ENCODE measurements around the gene ROR1. TPM values are rescaled to one million over a fixed set of nuclear protein-coding genes. Genes with fewer than 3 reads are reported as not detected.

Gene ROR1
- total and polyA plus RNA-seq, 2 donors (not counting 3 experiments of a cell fraction or from before 2014, with no cell fraction given) = 2.6 to 3.5 TPM

DNA sequence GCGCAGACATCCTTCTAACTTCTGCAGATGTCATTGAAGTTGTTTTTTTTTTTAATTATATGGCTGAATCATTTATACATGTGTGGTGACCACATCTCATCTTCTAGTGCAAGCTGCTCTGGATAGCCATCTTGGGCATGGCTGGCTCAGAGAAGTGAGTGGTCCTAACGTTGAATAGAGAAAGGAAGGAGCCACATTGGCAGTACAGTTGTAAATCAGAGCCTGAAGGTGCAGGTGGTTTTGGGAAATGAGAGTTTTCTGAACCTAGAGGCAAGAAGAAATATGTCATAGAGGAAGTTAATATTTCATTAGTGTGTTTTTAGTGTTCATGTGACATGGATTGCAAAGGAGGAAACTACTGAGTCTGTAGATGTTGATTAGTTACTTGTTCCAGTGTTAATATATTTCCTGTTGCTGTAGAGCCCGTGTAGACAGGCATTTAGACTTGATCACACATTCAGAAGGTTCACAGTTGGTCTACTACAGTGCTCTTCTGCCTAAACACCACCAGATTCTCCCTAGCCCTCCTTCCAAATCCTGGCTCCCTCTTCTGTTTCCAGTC, 163.7 kb downstream of the ROR1 start:
- H3K9ac ChIP-seq (replicated peaks; ENCODE audit: extremely low read depth, insufficient read depth, low read length) = no peak overlapping the region
- DNase-seq (ENCODE audit: low read depth, low spot score) = no peak
- dilution Hi-C loops (cut with MboI; ENCODE audit: extremely low pct_ligation_motif_present, low sequenced_read_pairs) = no loop called here
- no peaks in the 10 kb centered on the region for H3K9me3 ChIP-seq (replicated peaks; ENCODE audit: control insufficient read depth, insufficient read depth, low read length)
- no peaks in the 10 kb centered on the region for H3K9me1 ChIP-seq (replicated peaks; ENCODE audit: control insufficient read depth, extremely low read depth, insufficient read depth, low read length)
- BruUV-seq (replicated peaks) = no TSS peak
- TF ChIP-seq EZH2 (IDR thresholded peaks at IDR 0.05; ENCODE audit: borderline replicate concordance, low read depth, low read length, severe bottlenecking) (no peak), POLR2AphosphoS5 (IDR thresholded peaks at IDR 0.05; ENCODE audit: insufficient read depth, low read depth, low read length) (no peak), GATA2 (IDR thresholded peaks at IDR 0.05; ENCODE audit: insufficient read depth, insufficient read length, low read depth, low read length) (no peak), CTCF (IDR thresholded peaks at IDR 0.05; ENCODE audit: extremely low read depth in 1 of 2, insufficient read depth in 1 of 2, low read depth in 1 of 2, low read length in 2 of 2) (no peak), POLR2A (IDR thresholded peaks at IDR 0.05; ENCODE audit: low read depth, low read length) (no peak)
- TF ChIP-seq, protein P1, sequence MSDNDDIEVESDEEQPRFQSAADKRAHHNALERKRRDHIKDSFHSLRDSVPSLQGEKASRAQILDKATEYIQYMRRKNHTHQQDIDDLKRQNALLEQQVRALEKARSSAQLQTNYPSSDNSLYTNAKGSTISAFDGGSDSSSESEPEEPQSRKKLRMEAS (IDR thresholded peaks at IDR 0.05; ENCODE audit: insufficient read depth, insufficient read length) = no peak
- no peak overlapping the region for H3K27ac ChIP-seq (ENCODE audit: insufficient read depth, low read depth, low read length)
- no peaks in the 10 kb centered on the region for H3K36me3 ChIP-seq (ENCODE audit: control insufficient read depth in 2 of 2, extremely low read depth in 1 of 2, insufficient read depth in 2 of 2, low read length in 2 of 2)
- ChIA-PET CTCF (interaction anchor here (0.7 kb wide), 1 partner anchor 199 kb away, joined by 3 read pairs; no protein-coding TSS in a partner anchor), POLR2A (no interaction called here)
- no peaks in the 10 kb centered on the region for H3K79me2 ChIP-seq (ENCODE audit: control insufficient read depth, insufficient read depth, low read length)
- H3K4me2 ChIP-seq (ENCODE audit: insufficient read depth, low read length) = no peak overlapping the region
- no peak for FAIRE-seq
- intact Hi-C loops (cut with micrococcal nuclease) = loop anchor here (5.0 kb wide), 1 partner anchor 200 kb away; no protein-coding TSS in a partner anchor
- H3K27me3 ChIP-seq (ENCODE audit: control insufficient read depth in 2 of 2, insufficient read depth in 2 of 2, low read length in 2 of 2) = no peaks in the 10 kb centered on the region
- H3K4me1 ChIP-seq (ENCODE audit: control insufficient read depth, extremely low read depth, insufficient read depth, low read length) = no peaks in the 10 kb centered on the region
- H2AFZ ChIP-seq (ENCODE audit: low read depth, low read length) = no peak overlapping the region
- no peak overlapping the region for H3K4me3 ChIP-seq (replicated peaks in 1 of 3; ENCODE audit: insufficient read depth in 1 of 3, low read depth in 1 of 3, low read length in 3 of 3)
- no peaks in the 10 kb centered on the region for H4K20me1 ChIP-seq (replicated peaks; ENCODE audit: control insufficient read depth, extremely low read depth, insufficient read depth, low read length)

All from endothelial cell of umbilical vein (primary cell).